HG03575 (cell line): ENCODE results near the gene ERC1.
"Not testable (repeated sequence)": the region's sequence is repeated elsewhere in the genome, so short reads cannot be mapped to it uniquely, and the experiment has no call there.

Source experiments
- ATAC-seq: cut with Tn5 transposase; IDR thresholded peaks from one replicate; pipeline ENCODE4 v1.9.1; 2021; ENCODE audit not compliant: unreplicated experiment, insufficient number of reproducible peaks, low FRiP score; ENCODE audit errors: extremely low read depth

ERC1 gene

GRCh38 chr12:1291601-1292332, 300.7 kb downstream of the ERC1 start:
- no peak for ATAC-seq

GRCh38 chr12:1293901-1294300, 302.9 kb downstream of the ERC1 start:
- ATAC-seq: no peak

- no peak for ATAC-seq
Observed at GRCh38 chr12:1297206-1297605, 306.2 kb downstream of the ERC1 start.

- ATAC-seq: no peak
Observed at GRCh38 chr12:1297639-1298175, 306.7 kb downstream of the ERC1 start.

GRCh38 chr12:1300460-1300859, 309.4 kb downstream of the ERC1 start:
- no peak for ATAC-seq

- no peak for ATAC-seq
Observed at GRCh38 chr12:1302201-1302870, 311.3 kb downstream of the ERC1 start.

- no peak for ATAC-seq
Observed at GRCh38 chr12:1305063-1305434, 314.0 kb downstream of the ERC1 start.

- ATAC-seq: no peak
Observed at GRCh38 chr12:1305791-1306500, 314.9 kb downstream of the ERC1 start.

- ATAC-seq: no peak
Observed at GRCh38 chr12:1306817-1307216, 315.8 kb downstream of the ERC1 start.

- no peak for ATAC-seq
Observed at GRCh38 chr12:1307796-1308195, 316.8 kb downstream of the ERC1 start.

- no peak for ATAC-seq
Observed at GRCh38 chr12:1309613-1310012, 318.6 kb downstream of the ERC1 start.

- ATAC-seq: no peak
Observed at GRCh38 chr12:1310653-1311052, 319.6 kb downstream of the ERC1 start.

- no peak for ATAC-seq
Observed at GRCh38 chr12:1311145-1311544, 320.1 kb downstream of the ERC1 start.

- no peak for ATAC-seq
Observed at GRCh38 chr12:1313906-1314305, 322.9 kb downstream of the ERC1 start.

GRCh38 chr12:1314523-1314922, 323.5 kb downstream of the ERC1 start:
- no peak for ATAC-seq

GRCh38 chr12:1316991-1317390, 326.0 kb downstream of the ERC1 start:
- not testable (repeated sequence) for ATAC-seq

GRCh38 chr12:1318327-1319031, 327.5 kb downstream of the ERC1 start:
- no peak for ATAC-seq

GRCh38 chr12:1319212-1319611, 328.2 kb downstream of the ERC1 start:
- no peak for ATAC-seq

GRCh38 chr12:1320021-1320420, 329.0 kb downstream of the ERC1 start:
- ATAC-seq: no peak
